ENCODE data around the gene DLST. TPM values are rescaled to one million over a fixed set of nuclear protein-coding genes. Genes with fewer than 3 reads are reported as not detected.

DLST gene
- polyA plus RNA-seq, 3 donors = 6.7 to 76.5 (median 7.3) TPM

DNA sequence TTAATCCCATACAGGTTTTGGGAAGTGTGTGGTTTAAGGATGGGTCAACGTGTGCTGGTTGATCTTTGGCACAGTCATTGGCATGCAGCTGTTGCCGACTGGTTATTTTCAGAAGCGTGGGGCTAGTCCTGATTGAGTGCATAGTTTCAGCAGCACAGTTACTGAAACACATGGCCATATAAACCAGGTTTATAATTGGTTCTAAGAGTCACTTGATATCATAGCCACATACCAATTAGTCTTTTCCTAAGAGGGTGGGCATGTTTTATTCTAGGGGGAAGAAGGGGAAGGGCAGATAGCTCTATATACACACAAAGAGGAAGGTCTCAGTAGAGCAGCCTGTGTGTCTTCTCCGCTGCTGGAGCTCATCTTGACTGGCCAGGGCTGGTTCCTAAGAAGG is 52.3 kb downstream of the DLST start:
- Mint-ChIP-seq H3K9me3 (peaks cover 0 to 5% (median 1%) of the 10 kb centered on the region in 7 donors), H3K27ac (no peak overlapping the region), H3K4me3 (no peak overlapping the region), H3K4me1 (peaks cover 24% of the 10 kb centered on the region), H3K36me3 (no peaks in the 10 kb centered on the region), H3K27me3 (ENCODE audit: low read depth in 3 of 3) (peaks cover 5 to 7% (median 7%) of the 10 kb centered on the region in 3 donors)
- Histone ChIP-seq H3K27ac (ENCODE audit: low read depth in 1 of 2, low read length in 2 of 2) (no peak overlapping the region), H3K27me3 (ENCODE audit: control insufficient read depth in 2 of 2, insufficient read depth in 2 of 2, low read length in 2 of 2) (no peaks in the 10 kb centered on the region), H4K20me1 (ENCODE audit: insufficient read depth, low read length) (no peaks in the 10 kb centered on the region), H3K4me2 (replicated peaks; ENCODE audit: extremely low read depth, low read length, poor library complexity, severe bottlenecking) (no peak overlapping the region), H3K4me3 (replicated peaks in 1 of 3; ENCODE audit: low read depth in 2 of 3, low read length in 3 of 3) (no peak overlapping the region), H3K36me3 (replicated peaks in 1 of 2; ENCODE audit: control insufficient read depth in 1 of 2, insufficient read depth in 2 of 2, low read length in 2 of 2) (no peaks in the 10 kb centered on the region), H3K9ac (ENCODE audit: insufficient read depth, low read length, poor library complexity, severe bottlenecking) (no peak overlapping the region), H3K79me2 (ENCODE audit: insufficient read depth, low read length) (no peaks in the 10 kb centered on the region), H2AFZ (ENCODE audit: insufficient read depth, low read depth, low read length, poor library complexity, severe bottlenecking) (no peak overlapping the region), H3K9me3 (replicated peaks in 1 of 2; ENCODE audit: control insufficient read depth in 1 of 2, insufficient read depth in 1 of 2, low read length in 2 of 2) (no peaks in the 10 kb centered on the region), H3K4me1 (ENCODE audit: control insufficient read depth in 1 of 2, insufficient read depth in 2 of 2, low read length in 2 of 2) (peaks cover 10 to 15% of the 10 kb centered on the region in 2 donors)
- no peak for TF ChIP-seq CTCF (IDR thresholded peaks at IDR 0.05)
- DNase-seq = no peak
- 0% methylated on average over 1 of the region's 4 CpGs for WGBS (ENCODE audit: insufficient coverage)
- intact Hi-C loops (cut with micrococcal nuclease) = no loop called here

DNA sequence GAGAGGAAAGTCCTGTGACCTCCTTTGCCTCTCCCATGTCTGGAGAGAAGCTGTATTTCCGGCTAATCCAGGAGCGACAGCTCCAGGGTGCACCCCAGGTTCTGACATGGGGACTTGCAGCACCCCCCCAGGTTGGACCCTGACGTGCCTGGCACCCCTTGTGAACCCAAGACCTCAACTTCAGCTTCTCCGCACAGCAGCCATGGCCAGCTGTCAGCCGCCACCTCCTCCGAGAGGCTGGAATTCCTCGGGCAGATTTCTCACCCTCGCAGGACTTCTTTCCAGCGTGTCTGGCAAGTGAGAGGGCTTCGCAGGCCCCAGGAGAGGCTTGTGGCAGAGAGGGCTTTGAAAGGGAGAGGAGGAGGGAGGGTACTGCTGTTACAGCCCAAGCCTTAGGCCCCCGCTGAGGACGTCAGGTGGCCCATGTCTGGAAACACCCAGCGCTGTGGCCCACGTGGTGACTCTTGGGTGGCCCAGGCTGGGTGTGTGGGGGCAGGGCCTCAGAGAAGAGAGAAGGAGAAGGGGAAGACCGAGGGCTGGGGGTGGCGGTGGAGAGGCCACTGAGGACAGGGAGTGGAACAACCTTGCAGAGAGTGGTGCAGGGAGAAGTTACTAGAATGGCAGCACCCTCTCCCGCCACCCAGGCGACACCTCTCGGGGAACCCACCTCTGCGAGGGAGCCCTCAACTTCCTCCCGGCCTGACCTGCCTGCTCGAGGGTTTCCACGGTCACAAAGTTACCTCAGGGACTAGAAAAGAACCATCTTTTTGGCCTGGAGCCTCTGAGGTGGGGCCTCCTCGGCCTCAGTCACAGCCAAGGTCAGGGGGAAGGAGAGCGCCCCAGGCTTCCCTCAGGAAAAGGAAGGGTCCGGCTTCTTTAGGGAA is 53.0 kb downstream of the DLST start:
- Histone ChIP-seq H3K4me1 (ENCODE audit: control insufficient read depth in 1 of 2, insufficient read depth in 2 of 2, low read length in 2 of 2) (peaks cover 17 to 21% of the 10 kb centered on the region in 2 donors), H3K27me3 (ENCODE audit: control insufficient read depth in 2 of 2, insufficient read depth in 2 of 2, low read length in 2 of 2) (no peaks in the 10 kb centered on the region), H3K27ac (ENCODE audit: low read depth in 1 of 2, low read length in 2 of 2) (no peak overlapping the region), H3K4me2 (replicated peaks; ENCODE audit: extremely low read depth, low read length, poor library complexity, severe bottlenecking) (no peak overlapping the region), H3K9ac (ENCODE audit: insufficient read depth, low read length, poor library complexity, severe bottlenecking) (no peak overlapping the region), H3K36me3 (replicated peaks in 1 of 2; ENCODE audit: control insufficient read depth in 1 of 2, insufficient read depth in 2 of 2, low read length in 2 of 2) (no peaks in the 10 kb centered on the region), H2AFZ (ENCODE audit: insufficient read depth, low read depth, low read length, poor library complexity, severe bottlenecking) (no peak overlapping the region), H3K79me2 (ENCODE audit: insufficient read depth, low read length) (no peaks in the 10 kb centered on the region), H3K9me3 (replicated peaks in 1 of 2; ENCODE audit: control insufficient read depth in 1 of 2, insufficient read depth in 1 of 2, low read length in 2 of 2) (no peaks in the 10 kb centered on the region), H3K4me3 (replicated peaks in 1 of 3; ENCODE audit: low read depth in 2 of 3, low read length in 3 of 3) (no peak overlapping the region), H4K20me1 (ENCODE audit: insufficient read depth, low read length) (no peaks in the 10 kb centered on the region)
- Mint-ChIP-seq H3K9me3 (peaks cover 0 to 5% (median 1%) of the 10 kb centered on the region in 7 donors), H3K4me1 (peaks cover 28% of the 10 kb centered on the region), H3K27ac (peak overlapping the region in 1 of 7 donors; percentile 54), H3K4me3 (no peak overlapping the region), H3K36me3 (no peaks in the 10 kb centered on the region), H3K27me3 (ENCODE audit: low read depth in 3 of 3) (peaks cover 4 to 7% (median 5%) of the 10 kb centered on the region in 3 donors)
- TF ChIP-seq CTCF (IDR thresholded peaks at IDR 0.05) = no peak
- intact Hi-C loops (cut with micrococcal nuclease) = no loop called here
- WGBS (ENCODE audit: insufficient coverage) = 63% methylated on average over 17 of the region's 26 CpGs
- no peak for DNase-seq
